ENCODE results near the gene KIAA0232. TPM values are rescaled to one million over a fixed set of nuclear protein-coding genes. Genes with fewer than 3 reads are reported as not detected.

The KIAA0232 gene
- total and polyA plus RNA-seq, 9 of the 15 experiments (the other 6 are each of a cell fraction or from before 2014, with no cell fraction given): 3.5 to 17.4 (median 13.0) TPM

GRCh38 chr4:6782147-6782845 lies at the start of gene KIAA0232 (continued):
- no peak for TF ChIP-seq ZNF586 (CRISPR knock-in tag; conservative IDR thresholded peaks at IDR 0.05)
- no peak for TF ChIP-seq ADNP (tag; IDR thresholded peaks at IDR 0.05)
- TF ChIP-seq DDX20 (tag; IDR thresholded peaks at IDR 0.05; ENCODE audit: low read depth): no peak
- no peak for TF ChIP-seq BCL6 (CRISPR knock-in tag; IDR thresholded peaks at IDR 0.05)
- no peak for TF ChIP-seq RBM14 (IDR thresholded peaks at IDR 0.05; ENCODE audit: borderline replicate concordance, insufficient read depth, low read depth, low read length)
- peak; percentile 62; the same call in 1 of the 2 replicates for TF ChIP-seq PHF8 (IDR thresholded peaks at IDR 0.05; ENCODE audit: borderline replicate concordance, low read length)
- TF ChIP-seq ZNF324 (CRISPR knock-in tag; IDR thresholded peaks at IDR 0.05): no peak
- no peak for TF ChIP-seq ZNF436 (CRISPR knock-in tag; IDR thresholded peaks at IDR 0.05)
- TF ChIP-seq HINFP (tag; conservative IDR thresholded peaks at IDR 0.05; ENCODE audit: low read depth): no peak
- peak; percentile 96 for TF ChIP-seq ATF7 (IDR thresholded peaks at IDR 0.05)
- TF ChIP-seq EP300 (IDR thresholded peaks at IDR 0.05; ENCODE audit: low read length): no peak
- TF ChIP-seq RBM25 (IDR thresholded peaks at IDR 0.05; ENCODE audit: low read depth, low read length, severe bottlenecking): peak; percentile 64
- TF ChIP-seq CCNT2 (IDR thresholded peaks at IDR 0.05; ENCODE audit: borderline replicate concordance, extremely low read depth, insufficient read length, low read depth, low read length): peak; percentile 83
- TF ChIP-seq NKRF (IDR thresholded peaks at IDR 0.05; ENCODE audit: borderline replicate concordance): no peak
- TF ChIP-seq BACH1 (tag; IDR thresholded peaks at IDR 0.05): no peak
- TF ChIP-seq JUNB (CRISPR knock-in tag; conservative IDR thresholded peaks at IDR 0.05): no peak
- TF ChIP-seq ZNF311 (CRISPR knock-in tag; IDR thresholded peaks at IDR 0.05): no peak
- no peak for TF ChIP-seq NELFE (IDR thresholded peaks at IDR 0.05; ENCODE audit: insufficient read depth, insufficient read length)
- no peak for TF ChIP-seq ZNF444 (CRISPR knock-in tag; IDR thresholded peaks at IDR 0.05)
- TF ChIP-seq, protein P1, sequence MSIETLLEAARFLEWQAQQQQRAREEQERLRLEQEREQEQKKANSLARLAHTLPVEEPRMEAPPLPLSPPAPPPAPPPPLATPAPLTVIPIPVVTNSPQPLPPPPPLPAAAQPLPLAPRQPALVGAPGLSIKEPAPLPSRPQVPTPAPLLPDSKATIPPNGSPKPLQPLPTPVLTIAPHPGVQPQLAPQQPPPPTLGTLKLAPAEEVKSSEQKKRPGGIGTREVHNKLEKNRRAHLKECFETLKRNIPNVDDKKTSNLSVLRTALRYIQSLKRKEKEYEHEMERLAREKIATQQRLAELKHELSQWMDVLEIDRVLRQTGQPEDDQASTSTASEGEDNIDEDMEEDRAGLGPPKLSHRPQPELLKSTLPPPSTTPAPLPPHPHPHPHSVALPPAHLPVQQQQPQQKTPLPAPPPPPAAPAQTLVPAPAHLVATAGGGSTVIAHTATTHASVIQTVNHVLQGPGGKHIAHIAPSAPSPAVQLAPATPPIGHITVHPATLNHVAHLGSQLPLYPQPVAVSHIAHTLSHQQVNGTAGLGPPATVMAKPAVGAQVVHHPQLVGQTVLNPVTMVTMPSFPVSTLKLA (conservative IDR thresholded peaks at IDR 0.05): 0 out of 4 replicates have a peak, but pooled peaks of 1 of the 2 experiments have one; percentile 14
- TF ChIP-seq ATF2 (CRISPR knock-in tag; IDR thresholded peaks at IDR 0.05): peak; percentile 67; the same call in 1 of the 2 replicates

Measured in K562 (cell line).